SK-N-SH (cell line): ENCODE data around the gene CD3E. TPM values are rescaled to one million over a fixed set of nuclear protein-coding genes. Genes with fewer than 3 reads are reported as not detected.

Source experiments
- polyA plus RNA-seq, 3 experiments: library from polyadenylated mRNA; depleted of rRNA; stranded (reverse); fragments of >200 nt; gene quantifications; 2 replicates each; pipeline ENCODE4 v1.2.3, GENCODE V29; 2012
- small RNA-seq, 7 experiments: library from RNA; depleted of rRNA; stranded (forward); fragments of <200 nt; gene quantifications; one replicate each; pipeline ENCODE3, GENCODE V24; 2012

Gene CD3E
- polyA plus RNA-seq, 1 of the 3 experiments (the other 2 are of a cell fraction), result not detected

Small RNA genes lying within 50 kb of the gene (small RNA-seq; reads per million reads assigned to genes)
- 0 reads per million in 7 experiments for gene AP001582.1

Other genes starting within 250 kb of the CD3E start
- gene TMPRSS4, start 227.7 kb upstream of the CD3E start, polyA plus RNA-seq (2012; rRNA removed), result not detected in 2 replicates
- gene SMIM35, start 217.8 kb upstream of the CD3E start, polyA plus RNA-seq (2012; rRNA removed), result not detected in 2 replicates
- gene SCN4B, start 151.9 kb upstream of the CD3E start, polyA plus RNA-seq (2012; rRNA removed), result 1.2 and 2.0 TPM in 2 replicates
- 0.03 and 0.05 TPM in 2 replicates for gene SCN2B, start 128.1 kb upstream of the CD3E start, polyA plus RNA-seq (2012; rRNA removed)
- gene JAML, start 79.7 kb upstream of the CD3E start, polyA plus RNA-seq (2012; rRNA removed), result not detected in 2 replicates
- 0.38 and 0.70 TPM in 2 replicates for gene MPZL3, start 52.4 kb upstream of the CD3E start, polyA plus RNA-seq (2012; rRNA removed)
- gene MPZL2, start 40.4 kb upstream of the CD3E start, polyA plus RNA-seq (2012; rRNA removed), result 6.2 and 8.6 TPM in 2 replicates
- 0.44 TPM in 1 of 2 replicates, not detected in the other for gene CD3D, start 38.0 kb downstream of the CD3E start, polyA plus RNA-seq (2012; rRNA removed)
- not detected in 2 replicates for gene CD3G, start 39.6 kb downstream of the CD3E start, polyA plus RNA-seq (2012; rRNA removed)
- gene UBE4A, start 54.9 kb downstream of the CD3E start, polyA plus RNA-seq (2012; rRNA removed), result 7.7 and 9.3 TPM in 2 replicates
- 140 and 152 TPM in 2 replicates for gene ATP5MG, start 96.9 kb downstream of the CD3E start, polyA plus RNA-seq (2012; rRNA removed)
- gene KMT2A, start 131.8 kb downstream of the CD3E start, polyA plus RNA-seq (2012; rRNA removed), result 15.7 and 16.6 TPM in 2 replicates
- 0.18 and 0.29 TPM in 2 replicates for gene TTC36, start 222.7 kb downstream of the CD3E start, polyA plus RNA-seq (2012; rRNA removed)
- 30.0 and 31.0 TPM in 2 replicates for gene TMEM25, start 226.5 kb downstream of the CD3E start, polyA plus RNA-seq (2012; rRNA removed)